Peyer's patch (tissue), 4 donors: ENCODE data around the gene GJB2. TPM values are rescaled to one million over a fixed set of nuclear protein-coding genes. Genes with fewer than 3 reads are reported as not detected.

Experiments used
- DNase-seq, 3 donors: peaks; one replicate each; pipeline ENCODE4 v3.0.0-alpha.2; 2017 to 2019
- H3K27ac ChIP-seq, 4 donors: fragments of 200-600 bp; sonication (generic); one replicate each; pipeline ENCODE4 v1.5.1; 2016 to 2019
- H3K27me3 ChIP-seq, 2 donors: fragments of 200-600 bp; sonication (generic); one replicate each; pipeline ENCODE4 v1.5.1; 2019
- H3K36me3 ChIP-seq, 3 donors: fragments of 200-600 bp; sonication (generic); one replicate each; pipeline ENCODE4 v1.5.1; 2016 to 2019
- H3K4me1 ChIP-seq, 4 donors: fragments of 200-600 bp; sonication (generic); one replicate each; pipeline ENCODE4 v1.5.1; 2016 to 2019
- H3K4me3 ChIP-seq, 4 donors: fragments of 200-600 bp; sonication (generic); 1 replicate in 3 of 4; 2 replicates in 1 of 4; pipeline ENCODE4 v1.5.1; 2016 to 2019; ENCODE audit warnings: mild to moderate bottlenecking in 1 of 4
- H3K9me3 ChIP-seq, 4 donors: fragments of 200-600 bp; sonication (generic); one replicate each; pipeline ENCODE4 v1.5.1; 2016 to 2019; ENCODE audit warnings: mild to moderate bottlenecking in 1 of 4
- CTCF ChIP-seq, 6 experiments: fragments of 450-650 bp in 4 of 6; fragments of 200-600 bp in 2 of 6; sonication (generic) in 1 of 6; IDR thresholded peaks; one replicate each; pipeline ENCODE4 v1.5.1; 2017 to 2019; ENCODE audit warnings: antibody characterized with exemption in 6 of 6, mild to moderate bottlenecking in 3 of 6, moderate library complexity in 1 of 6
- POLR2A ChIP-seq, 2 donors: fragments of 450-650 bp; IDR thresholded peaks; one replicate each; pipeline ENCODE4 v1.5.1; 2017; ENCODE audit warnings: antibody characterized with exemption in 2 of 2, mild to moderate bottlenecking in 2 of 2, moderate library complexity in 2 of 2
- total RNA-seq, 4 donors: library from RNA; depleted of rRNA; stranded (reverse); fragments of >200 nt; gene quantifications; one replicate each; pipeline ENCODE4 v1.1.0, GENCODE V29; 2016

GJB2 gene
- total RNA-seq, 4 donors from 2014 or later = 3.3 to 25.7 (median 14.1) TPM

- peaks cover 0 to 4% of the 10 kb centered on the region in 2 donors for H3K27me3 ChIP-seq
- H3K27ac ChIP-seq = no peak overlapping the region
- H3K9me3 ChIP-seq = no peaks in the 10 kb centered on the region
- no peak overlapping the region for H3K4me3 ChIP-seq
- TF ChIP-seq CTCF (IDR thresholded peaks at IDR 0.05) (no peak), POLR2A (IDR thresholded peaks at IDR 0.05) (no peak)
- no peak for DNase-seq
- peaks cover 0 to 22% (median under 1%) of the 10 kb centered on the region in 4 donors for H3K4me1 ChIP-seq
- H3K36me3 ChIP-seq = no peaks in the 10 kb centered on the region
Measured at GRCh38 chr13:20198781-20199180, 6.0 kb upstream of the GJB2 start.

DNA sequence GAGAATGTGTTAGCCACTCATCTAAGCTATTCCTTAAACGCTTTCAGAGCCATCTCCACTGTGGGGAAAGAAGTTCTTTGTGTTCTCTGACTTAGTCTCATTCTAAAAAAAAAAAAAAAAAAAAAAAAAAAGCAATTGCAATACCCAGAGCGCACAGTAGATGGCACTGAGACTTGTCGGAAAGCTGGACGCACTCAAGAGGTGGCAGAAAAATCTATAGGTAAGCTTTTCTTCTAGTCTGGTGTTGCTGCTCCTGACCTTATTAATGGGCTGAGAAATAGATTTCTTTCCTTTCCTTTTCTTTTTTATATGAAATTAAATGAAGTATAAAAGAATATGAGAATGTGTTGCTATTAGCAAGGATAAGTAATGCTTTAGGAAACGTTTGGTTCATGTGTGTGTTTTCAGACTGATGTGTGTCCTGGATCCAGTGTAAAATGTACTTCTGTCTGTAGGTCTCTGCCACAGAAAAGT, 4.7 kb upstream of the GJB2 start:
- no peak overlapping the region for H3K4me3 ChIP-seq
- no peak for DNase-seq
- TF ChIP-seq POLR2A (IDR thresholded peaks at IDR 0.05) = no peak
- peak in 5 of 6 experiments; percentile 27 to 62 (median 55) for TF ChIP-seq CTCF (IDR thresholded peaks at IDR 0.05)
- H3K36me3 ChIP-seq = no peaks in the 10 kb centered on the region
- peaks cover 0 to 36% (median 13%) of the 10 kb centered on the region in 4 donors for H3K4me1 ChIP-seq
- H3K27ac ChIP-seq = no peak overlapping the region
- peaks cover 0 to 16% of the 10 kb centered on the region in 2 donors for H3K27me3 ChIP-seq
- H3K9me3 ChIP-seq = no peaks in the 10 kb centered on the region

- TF ChIP-seq POLR2A (IDR thresholded peaks at IDR 0.05) (no peak), CTCF (IDR thresholded peaks at IDR 0.05) (no peak)
- Histone ChIP-seq H3K9me3 (no peaks in the 10 kb centered on the region), H3K4me1 (peaks cover 0 to 36% (median 15%) of the 10 kb centered on the region in 4 donors), H3K36me3 (no peaks in the 10 kb centered on the region), H3K27ac (no peak overlapping the region), H3K4me3 (no peak overlapping the region), H3K27me3 (peaks cover 0 to 16% of the 10 kb centered on the region in 2 donors)
- no peak for DNase-seq
Measured at GRCh38 chr13:20195801-20196200, 3.1 kb upstream of the GJB2 start.

DNA sequence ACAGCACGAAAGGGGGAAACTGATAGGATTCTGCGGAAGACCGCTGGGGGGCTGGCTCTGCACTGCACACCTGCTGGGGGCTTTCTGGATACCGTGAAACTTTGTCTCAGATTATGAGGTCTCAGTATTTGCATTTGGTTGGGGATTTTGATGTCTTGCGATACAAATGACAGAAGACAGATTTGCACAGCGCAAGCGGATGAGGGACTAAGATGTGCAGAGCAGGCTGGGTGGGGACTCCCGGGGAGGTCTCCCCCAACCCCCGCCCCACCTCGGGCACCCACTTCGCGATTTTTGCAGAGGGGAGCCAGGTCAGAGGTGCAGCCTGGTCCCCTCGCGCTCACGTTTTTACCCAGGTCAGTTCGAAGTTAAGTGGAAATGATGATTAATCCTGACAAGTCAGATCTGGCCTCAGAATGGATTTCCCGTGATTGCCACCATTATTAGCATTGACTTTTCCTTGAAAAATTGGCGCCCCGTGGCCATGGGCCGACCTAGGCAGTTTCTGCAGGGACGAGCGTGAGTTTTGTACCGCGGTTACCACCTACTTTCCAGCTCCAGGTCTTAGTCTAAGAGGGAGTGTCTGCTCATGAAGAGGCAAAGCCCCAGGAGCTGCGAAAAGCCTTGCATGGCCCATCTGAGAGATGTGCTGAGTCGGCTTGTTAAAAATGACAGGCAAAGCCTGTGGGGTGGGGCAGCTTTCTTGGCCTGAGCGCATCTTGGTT, 1.3 kb upstream of the GJB2 start:
- H3K27me3 ChIP-seq = peaks cover 0 to 16% of the 10 kb centered on the region in 2 donors
- peak overlapping the region in 3 of 4 donors; percentile 47 to 79 (median 77) for H3K4me3 ChIP-seq
- no peaks in the 10 kb centered on the region for H3K36me3 ChIP-seq
- no peak overlapping the region for H3K27ac ChIP-seq
- DNase-seq = no peak
- H3K9me3 ChIP-seq = no peaks in the 10 kb centered on the region
- H3K4me1 ChIP-seq = peaks cover 0 to 32% (median 15%) of the 10 kb centered on the region in 4 donors
- TF ChIP-seq POLR2A (IDR thresholded peaks at IDR 0.05) (no peak), CTCF (IDR thresholded peaks at IDR 0.05) (no peak)

DNA sequence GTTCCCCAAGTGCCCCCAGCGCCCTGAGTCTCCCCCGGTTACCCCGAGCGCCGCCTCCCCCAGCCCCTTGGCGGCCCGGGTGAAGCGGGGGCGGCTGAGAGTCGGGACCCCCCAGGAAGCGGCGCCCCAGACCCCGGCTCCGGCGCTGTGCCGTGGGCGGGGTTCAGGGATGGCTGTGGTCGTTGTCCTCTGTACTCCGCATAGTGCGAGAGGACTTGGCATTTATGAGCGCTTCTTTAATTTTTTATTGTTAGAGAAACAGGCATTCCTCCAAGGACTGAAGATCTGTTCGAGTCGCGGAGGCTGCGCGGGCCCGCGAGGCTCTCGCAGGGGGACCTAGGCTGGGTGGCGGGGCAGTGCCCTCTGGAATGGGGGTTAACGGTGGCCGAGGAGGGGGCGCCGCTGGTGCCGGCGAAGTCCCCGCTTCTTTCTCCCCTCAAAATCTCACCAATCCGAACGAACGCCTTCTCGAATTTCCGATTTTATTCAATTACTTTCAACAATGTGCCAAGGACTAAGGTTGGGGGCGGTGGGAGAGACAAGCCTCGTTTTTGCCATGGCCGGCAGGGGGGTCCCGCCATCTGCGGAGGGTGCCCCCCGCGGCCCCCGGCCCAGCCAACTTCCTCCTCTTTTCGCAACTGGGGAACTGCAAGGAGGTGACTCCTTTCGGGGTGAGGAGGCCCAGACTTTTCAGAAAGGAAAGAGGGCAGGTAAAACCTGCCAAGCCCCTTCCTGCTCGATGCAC, 596 bp upstream of the GJB2 start:
- TF ChIP-seq POLR2A (IDR thresholded peaks at IDR 0.05) = no peak
- TF ChIP-seq CTCF (IDR thresholded peaks at IDR 0.05) = no peak
- Histone ChIP-seq H3K9me3 (no peaks in the 10 kb centered on the region), H3K27ac (no peak overlapping the region), H3K27me3 (peaks cover 0 to 16% of the 10 kb centered on the region in 2 donors), H3K4me3 (peak overlapping the region; percentile 35 to 79 (median 62)), H3K36me3 (no peaks in the 10 kb centered on the region), H3K4me1 (peaks cover 0 to 29% (median 15%) of the 10 kb centered on the region in 4 donors)
- DNase-seq = no peak
